ENCODE data around the gene KNG1.
"Not testable (repeated sequence)": the region's sequence is repeated elsewhere in the genome, so short reads cannot be mapped to it uniquely, and the experiment has no call there.

Gene KNG1

DNA sequence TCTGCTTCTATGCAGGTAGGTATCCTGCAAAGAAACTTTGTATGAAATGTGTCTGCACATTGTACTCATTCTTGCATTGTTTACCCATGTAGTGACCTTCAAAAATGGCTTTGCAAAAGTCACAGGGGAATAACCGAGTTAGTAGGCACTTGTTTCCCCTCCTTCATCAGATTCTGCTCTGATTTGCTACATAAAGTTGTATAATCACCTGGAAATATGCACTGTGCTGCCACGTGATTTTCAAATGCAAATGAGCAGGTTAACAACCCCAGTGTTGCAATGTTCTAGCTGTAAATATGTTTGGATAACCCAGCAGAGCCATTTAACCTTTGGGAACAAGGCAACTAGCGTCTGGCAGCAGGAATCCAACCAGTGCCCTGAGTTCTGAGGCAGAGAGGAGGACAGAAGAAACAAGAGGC, at the start of gene KNG1:
KNG1 (plus strand) TSS at position 321 of the 419 bp plus-strand sequence. CDS start 184 bp downstream, outside the sequence.
- no peak for DNase-seq (ENCODE audit: low spot score)

DNA sequence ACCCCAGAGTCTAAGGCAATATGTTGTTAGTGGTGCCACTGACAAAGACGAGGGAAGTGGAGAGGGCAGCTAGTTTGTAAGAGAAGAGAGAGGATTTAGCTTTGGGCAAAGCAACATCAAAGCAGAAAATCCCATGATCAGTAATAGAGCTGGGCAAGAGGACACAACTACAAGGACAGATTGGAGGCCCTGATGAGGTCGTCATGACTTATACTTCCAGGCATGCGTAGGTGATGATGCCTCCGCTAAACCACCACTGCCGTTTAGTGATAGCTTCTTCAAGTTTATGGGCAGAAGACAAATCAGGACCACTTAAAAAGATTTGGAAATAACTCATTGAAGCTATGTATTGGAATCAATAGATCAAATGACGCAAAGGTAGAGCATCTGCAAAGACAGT, 48.7 kb upstream of the KNG1 start:
- no peak for DNase-seq (ENCODE audit: low spot score)

DNA sequence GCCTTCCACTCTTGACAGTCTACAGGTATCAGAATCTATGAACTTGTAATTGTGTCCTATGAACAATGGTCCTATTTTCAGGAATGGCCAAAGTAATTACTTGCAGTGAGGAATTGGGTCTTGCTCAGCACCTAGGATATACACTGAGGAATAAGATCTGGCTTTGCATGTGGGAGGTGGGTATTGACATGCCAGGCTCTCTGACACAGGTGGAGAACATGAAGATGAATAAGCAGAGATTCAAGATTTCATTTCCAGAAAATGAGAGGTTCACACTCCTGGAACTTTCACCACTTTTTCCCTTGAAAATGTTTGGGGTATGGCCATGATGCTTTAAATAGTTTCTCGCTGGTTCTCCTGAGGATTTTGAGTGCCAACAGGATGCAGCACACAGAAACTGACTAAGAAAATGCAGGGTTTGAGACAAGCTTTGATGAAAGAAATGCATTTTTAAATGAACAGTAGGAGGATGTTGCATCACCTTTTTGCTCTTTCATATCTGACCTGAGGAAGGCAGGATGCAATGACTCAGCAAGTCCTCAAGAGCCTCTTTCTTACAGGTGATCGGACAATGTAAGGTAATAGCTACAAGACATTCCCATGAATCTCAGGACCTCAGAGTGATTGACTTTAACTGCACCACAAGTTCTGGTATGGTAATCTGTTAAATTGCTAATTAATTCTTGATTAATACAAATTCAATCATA, 47.6 kb upstream of the KNG1 start:
- no peak for DNase-seq (ENCODE audit: low spot score)

DNA sequence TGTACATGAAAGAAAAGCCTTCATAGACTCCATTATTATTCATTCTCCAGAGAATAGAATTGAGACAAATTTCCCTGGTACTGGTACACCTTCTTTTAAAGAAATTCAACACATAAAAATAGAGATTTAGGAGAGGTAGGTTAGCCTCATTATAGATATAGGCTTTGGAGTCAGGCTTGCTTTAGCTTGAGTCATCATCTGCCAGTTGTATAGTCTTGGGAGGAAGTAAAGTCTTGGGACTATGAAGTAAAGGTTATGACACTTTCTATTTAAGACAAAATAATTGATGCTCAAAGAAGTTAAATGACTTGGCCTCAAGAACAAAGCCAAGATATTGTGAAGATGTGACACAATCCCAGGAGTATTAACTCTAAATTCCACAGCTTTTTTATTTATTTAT, 47.0 kb upstream of the KNG1 start:
- DNase-seq (ENCODE audit: low spot score), result no peak

DNA sequence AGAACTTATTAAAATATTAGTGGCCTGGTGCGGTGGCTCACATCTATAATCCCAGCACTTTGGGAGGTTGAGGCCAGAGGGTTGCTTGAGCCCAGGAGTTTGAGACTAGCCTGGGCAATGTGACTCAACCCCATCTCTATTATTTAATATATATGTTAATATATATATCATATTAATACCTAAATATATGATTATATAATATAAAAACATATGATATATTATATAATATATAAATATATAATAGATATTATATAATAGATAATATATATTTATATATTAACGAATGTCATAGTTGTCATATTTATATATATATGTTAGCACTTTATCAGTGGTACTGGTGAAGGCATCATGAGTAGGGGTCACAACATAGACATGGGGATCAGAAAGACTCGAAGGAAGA, 46.1 kb upstream of the KNG1 start:
- no peak for DNase-seq (ENCODE audit: low spot score)

DNA sequence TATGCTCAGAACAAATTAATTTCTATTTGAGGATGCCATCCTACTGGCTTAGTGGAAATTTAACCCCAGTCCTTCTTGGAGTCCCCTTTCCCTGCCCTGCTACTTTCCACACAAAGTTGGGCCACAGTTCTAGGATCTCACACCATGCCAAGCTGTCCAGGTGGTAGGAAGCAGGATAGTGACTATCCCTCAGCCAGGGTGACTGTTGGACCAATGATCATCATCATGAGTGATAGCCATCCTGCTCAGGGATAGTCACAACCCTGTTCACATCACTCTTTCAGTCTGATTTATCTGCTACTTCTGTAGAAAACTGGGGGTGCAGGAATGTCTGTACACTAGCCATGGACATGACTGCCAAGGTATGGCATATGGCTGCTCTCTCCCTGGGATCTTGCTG, 38.6 kb upstream of the KNG1 start:
- DNase-seq (ENCODE audit: low spot score), result no peak

DNA sequence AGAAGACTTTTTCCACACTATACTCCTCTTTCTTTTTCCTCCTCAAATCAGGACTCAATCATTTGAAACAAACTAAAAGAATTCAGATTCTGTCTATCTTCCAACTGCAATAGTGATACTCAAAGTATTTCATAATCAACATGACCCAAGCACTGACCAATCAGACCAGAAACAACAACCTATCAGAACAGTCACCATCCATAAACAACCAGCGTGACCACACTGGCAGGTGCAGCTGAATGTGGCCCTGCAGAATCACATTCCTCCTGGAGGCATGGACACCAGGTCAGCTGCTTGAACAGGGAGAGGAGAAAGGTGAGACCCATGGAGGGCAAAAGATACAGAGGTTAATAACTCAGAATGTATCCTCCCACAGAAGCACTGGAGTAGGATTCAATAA, 38.0 kb upstream of the KNG1 start:
- no peak for DNase-seq (ENCODE audit: low spot score)

DNA sequence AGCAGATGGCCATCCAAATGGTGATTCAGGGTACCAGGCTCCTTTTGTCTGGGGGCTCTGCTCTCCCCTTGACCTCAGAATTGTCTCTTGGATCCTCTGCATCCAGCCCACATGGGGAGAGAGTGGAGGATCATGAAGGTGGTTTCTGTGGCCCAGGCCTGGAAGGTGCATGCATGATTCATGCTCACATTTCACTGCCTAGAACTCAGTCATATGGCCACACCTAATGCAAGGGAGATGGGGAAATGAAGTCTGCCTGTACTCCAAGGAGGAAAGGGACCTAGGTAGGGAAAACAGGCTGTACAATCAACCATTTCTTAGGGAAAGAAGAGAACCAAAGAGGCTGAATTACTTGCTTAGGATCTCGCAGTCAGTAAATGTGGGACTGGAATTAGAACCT, 36.3 kb upstream of the KNG1 start:
- no peak for DNase-seq (ENCODE audit: low spot score)

DNA sequence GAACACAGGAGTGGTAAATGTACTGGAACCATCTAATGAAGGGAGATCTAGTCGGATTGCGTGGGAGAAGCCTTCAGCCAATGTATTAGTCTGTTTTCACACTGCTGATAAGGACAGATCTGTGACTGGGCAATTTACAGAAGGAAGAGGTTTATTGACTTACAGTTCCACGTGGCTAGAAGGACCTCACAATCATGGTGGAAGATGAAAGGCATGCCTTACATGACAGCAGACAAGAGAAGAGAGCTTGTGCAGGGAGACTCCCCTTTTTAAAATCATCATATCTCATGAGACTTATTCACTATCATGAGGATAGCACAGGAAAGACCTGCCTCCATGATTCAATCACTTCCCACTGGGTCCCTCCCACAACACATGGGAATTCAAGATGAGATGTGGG, 34.3 kb upstream of the KNG1 start:
- no peak for DNase-seq (ENCODE audit: low spot score)

DNA sequence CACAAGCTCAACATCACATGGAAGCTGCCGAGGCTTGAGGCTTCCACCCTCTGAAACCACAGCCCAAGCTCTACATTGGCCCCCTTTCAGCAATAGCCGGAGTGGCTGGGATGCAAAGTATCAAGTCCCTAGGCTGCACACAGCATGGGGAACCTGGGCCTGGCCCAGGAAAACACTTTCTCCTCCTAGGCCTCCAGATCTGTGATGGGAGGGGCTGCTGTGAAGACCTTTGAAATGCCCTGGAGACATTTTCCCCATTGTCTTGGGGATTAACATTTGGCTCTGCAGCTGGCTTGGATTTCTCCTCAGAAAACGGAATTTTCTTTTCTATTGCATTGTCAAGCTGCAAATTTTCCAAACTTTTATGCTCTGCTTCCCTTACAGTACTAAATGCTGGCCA, 33.2 kb upstream of the KNG1 start:
- DNase-seq (ENCODE audit: low spot score), result no peak

DNA sequence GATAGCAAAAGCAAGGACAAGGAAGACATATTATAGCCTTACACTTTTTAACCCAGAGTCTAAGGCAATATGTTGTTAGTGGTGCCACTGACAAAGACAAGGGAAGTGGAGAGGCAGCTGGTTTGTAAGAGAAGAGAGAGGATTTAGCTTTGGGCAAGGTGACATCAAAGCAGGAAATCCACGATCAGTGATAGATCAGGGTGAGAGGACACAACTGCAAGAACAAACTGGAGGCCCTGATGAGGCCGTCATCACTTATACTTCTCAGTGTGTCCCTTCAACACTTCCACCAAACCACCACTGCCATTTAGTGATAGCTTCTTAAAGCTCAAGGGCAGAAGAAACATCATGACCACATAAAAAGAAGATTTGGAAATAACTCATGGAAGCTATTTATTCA, 30.7 kb upstream of the KNG1 start:
- not testable (repeated sequence) for DNase-seq (ENCODE audit: low spot score)

DNA sequence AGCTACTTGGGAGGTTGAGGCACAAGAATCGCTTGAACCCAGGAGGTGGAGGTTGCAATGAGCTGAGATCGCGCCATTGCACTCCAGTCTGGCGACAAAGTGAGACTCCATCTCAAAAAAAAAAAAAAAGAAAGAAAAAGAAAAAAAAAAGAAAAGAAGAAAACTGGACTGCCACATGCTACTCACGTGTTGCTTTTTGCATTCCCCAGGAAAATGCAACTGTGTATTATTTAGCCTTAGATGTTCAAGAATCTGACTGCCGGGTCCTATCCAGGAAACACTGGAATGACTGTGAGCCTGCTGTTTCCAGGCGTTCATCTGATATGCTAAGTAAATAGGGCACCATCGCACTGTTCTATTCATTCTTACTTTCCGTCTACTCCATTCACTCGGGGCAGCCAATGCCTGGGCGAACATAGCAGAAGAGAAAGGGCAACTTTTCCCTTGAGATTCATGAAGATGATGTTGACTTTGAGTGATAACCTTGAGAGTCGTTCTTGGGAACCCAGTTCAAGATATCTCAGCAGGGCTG, 30.0 kb upstream of the KNG1 start:
- no peak for DNase-seq (ENCODE audit: low spot score)

DNA sequence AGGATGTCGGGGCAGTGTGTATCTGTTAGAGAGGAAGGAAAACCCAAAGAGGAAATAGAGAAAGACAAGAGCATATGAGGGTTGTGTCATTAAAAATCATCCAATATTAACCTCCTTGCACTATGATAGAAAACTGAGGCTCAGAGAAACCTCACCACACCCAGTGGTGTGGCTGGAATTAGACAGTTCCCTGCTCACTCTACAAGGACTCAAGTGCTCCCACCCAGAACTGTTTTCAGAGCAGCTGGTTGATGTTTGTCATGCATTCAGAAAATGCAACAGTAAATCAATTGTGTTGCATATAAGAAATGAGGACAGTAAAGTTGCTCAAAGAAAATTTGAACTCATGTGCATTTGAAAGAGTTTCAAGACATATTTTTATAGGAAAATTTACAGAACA, 26.9 kb upstream of the KNG1 start:
- DNase-seq (ENCODE audit: low spot score), result not testable (repeated sequence)

DNA sequence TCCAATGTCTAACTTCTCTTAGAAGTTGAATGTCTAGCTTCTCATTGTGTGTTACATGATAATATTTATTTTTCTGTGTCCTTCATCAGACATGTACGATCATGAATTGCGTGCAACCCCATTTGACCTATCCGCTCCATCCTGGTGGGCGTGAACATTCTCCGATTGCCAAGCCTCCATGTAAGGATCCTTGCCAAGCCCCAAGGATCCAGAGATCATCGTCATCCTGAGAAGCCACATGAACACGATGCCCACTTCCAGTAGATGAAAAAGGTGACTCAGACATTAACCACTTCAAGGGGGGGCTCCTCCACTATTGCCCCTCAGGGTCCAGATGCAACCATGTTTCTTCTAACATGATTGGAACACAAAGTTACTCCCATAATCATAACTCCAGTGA, 25.5 kb upstream of the KNG1 start:
- no peak for DNase-seq (ENCODE audit: low spot score)

DNA sequence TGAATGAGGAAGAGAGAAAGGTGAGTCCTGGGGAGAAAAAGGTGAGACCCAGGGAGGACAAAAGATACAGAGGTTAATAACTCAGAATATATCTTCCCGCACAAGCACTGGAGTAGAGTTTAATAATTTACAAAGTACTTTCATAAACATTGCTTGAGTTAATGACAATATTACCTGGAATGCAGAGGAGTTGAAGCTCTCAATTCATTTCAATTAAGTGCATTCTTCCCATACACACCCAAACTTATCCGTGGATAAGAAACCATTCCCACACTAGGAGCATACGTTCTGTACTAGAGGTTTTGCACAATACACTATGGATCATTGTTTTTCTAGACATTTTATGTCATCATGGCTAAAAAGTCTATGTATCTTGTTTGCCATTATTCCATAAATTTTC, 23.3 kb upstream of the KNG1 start:
- DNase-seq (ENCODE audit: low spot score), result no peak

DNA sequence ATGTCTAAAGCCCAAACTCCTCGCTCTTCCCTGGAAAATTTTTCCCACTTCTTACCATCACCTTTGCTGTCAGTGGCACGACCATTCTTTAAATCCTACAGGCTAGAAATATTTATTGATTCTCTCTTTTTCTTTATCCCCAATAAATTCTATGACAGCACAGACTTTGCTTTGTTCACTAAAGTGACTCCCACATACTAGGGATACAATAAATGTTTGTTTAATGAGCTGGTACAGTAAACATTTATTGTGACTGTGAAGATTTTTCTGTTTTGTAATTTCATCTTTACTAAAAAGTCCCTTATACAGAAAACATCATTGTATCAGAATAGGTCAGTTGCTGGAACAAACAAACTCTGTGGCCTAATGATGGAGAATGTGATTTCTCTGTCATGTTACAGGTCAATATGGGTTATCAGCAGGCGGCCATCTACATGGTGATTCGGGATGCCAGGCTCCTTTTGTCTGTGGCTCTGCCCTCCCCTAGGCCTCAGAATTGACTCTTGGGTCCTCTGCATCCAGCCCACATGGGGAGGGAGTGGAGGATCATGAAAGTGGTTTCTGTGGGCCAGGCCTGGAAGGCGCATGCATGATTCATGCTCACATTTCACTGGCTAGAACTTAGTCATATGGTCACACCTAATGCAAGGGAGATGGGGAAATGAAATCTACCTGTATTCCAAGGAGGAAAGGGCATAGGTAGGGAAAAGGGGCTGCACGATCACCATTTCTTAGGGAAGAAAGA, 22.7 kb upstream of the KNG1 start:
- no peak for DNase-seq (ENCODE audit: low spot score)

DNA sequence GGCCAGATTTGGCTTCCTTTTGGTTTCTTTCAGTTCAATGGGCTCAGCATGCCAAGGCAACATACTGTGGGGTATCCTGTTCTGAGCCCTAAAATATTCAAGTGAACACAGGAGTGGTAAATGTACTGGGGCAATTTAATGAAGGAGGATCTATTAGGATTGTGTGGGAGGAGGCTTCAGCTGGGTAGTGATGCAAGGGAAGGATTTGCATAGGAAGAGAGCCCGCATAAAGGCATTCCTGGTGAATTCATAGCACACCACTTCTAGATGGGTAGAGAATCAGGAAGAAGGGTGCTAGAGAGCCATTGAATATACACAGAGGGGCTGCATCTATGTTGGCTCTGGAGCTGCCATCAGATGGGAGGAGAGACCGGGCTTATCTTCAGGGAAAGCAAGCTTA, 20.6 kb upstream of the KNG1 start:
- no peak for DNase-seq (ENCODE audit: low spot score)

DNA sequence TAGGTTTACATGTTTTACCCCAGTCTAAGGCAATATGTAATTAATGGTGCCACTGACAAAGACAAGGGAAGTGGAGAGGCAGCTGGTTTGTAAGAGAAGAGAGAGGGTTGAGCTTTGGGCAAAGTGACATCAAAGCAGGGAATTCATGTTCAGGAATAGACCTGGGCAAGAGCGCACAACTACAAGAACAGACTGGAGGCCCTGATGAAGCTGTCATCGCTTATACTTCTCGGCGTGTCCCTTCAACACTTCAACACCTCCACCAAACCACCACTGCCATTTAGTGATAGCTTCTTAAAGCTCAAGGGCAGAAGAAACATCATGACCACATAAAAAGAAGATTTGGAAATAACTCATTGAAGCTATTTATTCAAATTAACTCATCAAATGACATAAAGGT, 19.6 kb upstream of the KNG1 start:
- no peak for DNase-seq (ENCODE audit: low spot score)

DNA sequence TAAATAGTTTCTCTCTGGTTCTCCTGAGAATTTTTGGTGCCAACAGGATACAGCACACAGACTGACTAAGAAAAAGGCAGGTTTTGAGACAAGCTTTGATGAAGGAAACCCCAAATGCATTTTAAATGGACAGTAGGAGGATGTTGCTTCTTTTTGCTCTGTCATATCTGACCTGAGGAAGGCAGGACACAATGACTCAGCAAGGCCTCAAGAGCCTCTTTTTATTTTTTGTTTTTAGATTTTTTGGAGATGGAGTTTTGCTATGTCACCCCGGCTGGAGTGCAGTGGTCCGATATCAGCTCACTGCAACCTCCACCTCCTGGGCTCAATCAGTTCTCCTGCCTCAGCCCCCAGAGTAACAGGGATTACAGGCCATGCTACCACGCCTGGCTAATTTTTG, 16.9 kb upstream of the KNG1 start:
- no peak for DNase-seq (ENCODE audit: low spot score)

DNA sequence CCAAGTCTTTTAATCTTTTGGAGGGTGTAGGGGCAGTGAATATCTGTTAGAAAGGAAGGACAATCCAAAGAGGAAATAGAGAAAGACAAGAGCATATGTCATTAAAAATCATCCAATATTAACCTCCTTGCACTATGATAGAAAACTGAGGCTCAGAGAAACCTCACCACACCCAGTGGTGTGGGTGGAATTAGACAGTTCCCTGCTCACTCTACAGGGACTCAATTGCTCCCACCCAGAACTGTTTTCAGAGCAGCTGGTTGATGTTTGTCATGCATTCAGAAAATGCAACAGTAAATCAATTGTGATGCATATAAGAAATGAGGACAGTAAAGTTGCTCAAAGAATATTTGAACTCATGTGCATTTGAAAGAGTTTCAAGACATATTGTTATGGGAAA, 14.7 kb upstream of the KNG1 start:
- not testable (repeated sequence) for DNase-seq (ENCODE audit: low spot score)

DNA sequence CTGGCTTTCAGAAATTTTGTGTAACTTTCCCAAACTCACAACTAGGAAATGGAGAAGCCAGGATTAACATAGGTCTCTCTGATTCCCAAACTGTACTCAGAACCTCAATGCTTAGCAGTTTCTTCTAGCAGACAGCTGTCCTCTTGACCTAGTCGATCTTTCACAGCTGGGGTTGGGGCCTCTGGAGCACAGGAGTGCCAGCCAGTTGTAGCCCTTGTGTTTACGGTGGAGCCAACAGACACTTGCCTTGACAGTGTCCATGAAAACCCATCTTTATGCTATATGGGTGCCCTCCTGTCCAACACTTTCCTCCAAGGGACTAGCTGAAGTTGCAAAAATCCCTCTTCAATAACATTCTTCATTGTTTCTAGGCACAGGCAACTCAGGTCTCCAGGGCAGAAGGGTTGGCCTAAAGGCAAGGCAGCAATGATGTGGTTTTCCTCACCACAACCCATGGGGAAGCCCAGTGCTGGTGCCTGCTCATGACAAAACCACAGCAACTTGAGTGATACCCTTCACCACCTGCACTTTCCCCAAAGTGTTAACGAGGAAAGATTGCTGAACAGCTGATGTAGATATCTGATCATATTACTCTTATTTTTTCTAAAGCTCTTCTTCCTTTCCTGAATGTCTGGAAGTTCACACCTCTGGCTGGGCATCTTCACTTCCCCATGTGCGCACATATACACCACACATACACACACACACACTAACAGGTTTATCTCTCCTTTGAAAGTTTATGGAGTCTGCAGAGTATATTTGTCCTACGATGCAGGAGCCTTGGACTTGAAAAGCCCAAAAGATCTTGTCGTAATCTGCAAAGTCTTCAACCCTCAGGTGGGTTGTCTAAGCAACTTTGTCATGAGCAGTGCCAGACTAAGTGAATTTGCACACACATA, 11.0 kb upstream of the KNG1 start:
- no peak for DNase-seq (ENCODE audit: low spot score)

DNA sequence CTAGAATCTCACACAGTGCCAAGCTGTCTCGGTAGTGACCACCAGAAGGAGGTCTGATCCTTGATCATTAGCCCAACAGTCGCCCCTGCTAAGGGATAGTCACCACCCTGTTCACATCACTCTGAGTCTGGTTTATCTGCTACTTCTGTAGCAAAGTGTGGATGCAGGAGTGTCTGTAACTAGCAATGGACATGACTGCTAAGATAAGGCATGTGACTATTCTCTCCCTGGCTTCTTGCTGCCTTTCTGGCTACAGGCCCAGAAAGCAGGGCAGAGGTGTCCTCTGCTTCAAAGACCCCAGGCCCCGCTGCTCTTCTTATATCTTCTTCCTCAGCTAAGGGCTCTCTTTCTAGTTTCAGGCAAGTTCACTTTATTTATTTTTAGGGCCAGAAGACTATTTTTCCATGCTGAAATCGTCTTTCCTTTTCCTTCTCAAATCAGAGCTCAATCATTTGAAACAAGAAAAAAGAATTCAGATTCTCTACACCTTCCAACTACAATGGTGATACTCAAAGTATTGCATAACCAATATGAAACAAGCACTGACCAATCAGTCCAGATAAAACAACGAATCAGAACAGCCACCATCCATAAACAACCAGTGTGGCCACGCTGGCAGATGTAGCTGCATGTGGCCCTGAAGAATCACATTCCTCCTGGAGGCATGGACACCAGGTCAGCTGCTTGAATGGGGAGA, 8.0 kb upstream of the KNG1 start:
- no peak for DNase-seq (ENCODE audit: low spot score)

Data from iPS-NIHi11 (cell line).